ENCODE data around the gene GREM2.

GREM2 gene

DNA sequence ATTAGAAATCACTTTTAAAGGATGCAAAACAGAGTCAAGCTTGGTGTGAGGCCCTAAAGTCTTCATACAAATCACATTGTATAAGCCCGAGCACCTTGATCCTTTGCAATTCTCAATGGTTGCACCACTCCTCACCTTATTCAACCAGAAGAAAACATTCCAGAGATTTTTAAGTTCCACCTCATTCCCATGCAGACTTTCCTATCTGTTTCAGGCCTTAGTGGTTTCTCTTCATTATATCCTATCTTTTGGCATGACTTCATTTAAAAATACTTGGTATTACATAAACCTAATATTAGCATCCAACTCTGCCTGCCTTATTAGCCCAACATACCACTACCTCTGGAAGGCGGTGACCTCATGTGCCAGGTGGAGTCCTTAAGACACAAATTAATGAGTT, 9.3 kb upstream of the GREM2 start:
- DNase-seq (ENCODE audit: low read depth, low spot score): no peak
- ChIA-PET POLR2A (no interaction called here), CTCF (no interaction called here)
- no peak overlapping the region for H3K4me3 ChIP-seq (ENCODE audit: low read depth, low read length)
- TF ChIP-seq, protein P1, sequence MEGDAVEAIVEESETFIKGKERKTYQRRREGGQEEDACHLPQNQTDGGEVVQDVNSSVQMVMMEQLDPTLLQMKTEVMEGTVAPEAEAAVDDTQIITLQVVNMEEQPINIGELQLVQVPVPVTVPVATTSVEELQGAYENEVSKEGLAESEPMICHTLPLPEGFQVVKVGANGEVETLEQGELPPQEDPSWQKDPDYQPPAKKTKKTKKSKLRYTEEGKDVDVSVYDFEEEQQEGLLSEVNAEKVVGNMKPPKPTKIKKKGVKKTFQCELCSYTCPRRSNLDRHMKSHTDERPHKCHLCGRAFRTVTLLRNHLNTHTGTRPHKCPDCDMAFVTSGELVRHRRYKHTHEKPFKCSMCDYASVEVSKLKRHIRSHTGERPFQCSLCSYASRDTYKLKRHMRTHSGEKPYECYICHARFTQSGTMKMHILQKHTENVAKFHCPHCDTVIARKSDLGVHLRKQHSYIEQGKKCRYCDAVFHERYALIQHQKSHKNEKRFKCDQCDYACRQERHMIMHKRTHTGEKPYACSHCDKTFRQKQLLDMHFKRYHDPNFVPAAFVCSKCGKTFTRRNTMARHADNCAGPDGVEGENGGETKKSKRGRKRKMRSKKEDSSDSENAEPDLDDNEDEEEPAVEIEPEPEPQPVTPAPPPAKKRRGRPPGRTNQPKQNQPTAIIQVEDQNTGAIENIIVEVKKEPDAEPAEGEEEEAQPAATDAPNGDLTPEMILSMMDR (IDR thresholded peaks at IDR 0.05; ENCODE audit: insufficient read depth, low read length, missing control alignments): no peak

DNA sequence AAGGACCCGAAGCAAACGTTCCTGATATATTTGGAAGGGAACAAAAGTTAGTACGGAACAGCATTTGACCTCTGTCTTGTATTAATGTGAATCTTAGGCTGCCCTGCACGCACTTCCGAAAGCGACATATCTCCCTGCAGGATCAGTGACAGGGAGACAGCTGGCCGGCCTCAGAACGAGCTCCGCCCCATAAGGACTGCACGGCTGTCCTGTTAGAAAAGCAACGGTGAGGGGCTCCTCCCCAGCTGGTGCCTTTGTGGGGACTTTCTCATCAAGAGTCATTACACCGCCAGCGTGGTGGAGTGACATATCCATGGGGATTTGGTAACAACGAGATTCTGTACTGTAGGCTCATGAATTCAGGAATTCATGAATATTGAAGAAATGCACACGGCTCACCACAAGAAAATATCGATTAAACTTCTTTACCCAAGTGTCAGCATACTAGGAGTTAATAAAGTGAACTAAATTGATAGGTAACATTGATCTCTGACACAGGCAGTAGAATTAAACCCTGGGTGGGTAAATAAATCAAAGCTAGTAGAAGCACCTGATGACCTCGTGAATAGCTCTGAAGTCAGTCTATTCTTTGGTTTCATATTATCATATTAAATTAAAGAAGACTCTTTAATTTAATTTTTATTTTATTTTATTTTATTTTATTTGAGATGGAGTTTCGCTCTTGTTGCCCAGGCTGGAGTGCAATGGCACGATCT, 8.1 kb upstream of the GREM2 start:
- ChIA-PET POLR2A (no interaction called here), CTCF (interaction anchor here (0.8 to 1.5 kb wide), 4 partner anchors 11 to 431 kb away, joined by 3 to 6 read pairs (median 4); no protein-coding TSS in a partner anchor)
- TF ChIP-seq, protein P1 (IDR thresholded peaks at IDR 0.05; ENCODE audit: insufficient read depth, low read length, missing control alignments): no peak
- DNase-seq (ENCODE audit: low read depth, low spot score): no peak
- no peak overlapping the region for H3K4me3 ChIP-seq (ENCODE audit: low read depth, low read length)

DNA sequence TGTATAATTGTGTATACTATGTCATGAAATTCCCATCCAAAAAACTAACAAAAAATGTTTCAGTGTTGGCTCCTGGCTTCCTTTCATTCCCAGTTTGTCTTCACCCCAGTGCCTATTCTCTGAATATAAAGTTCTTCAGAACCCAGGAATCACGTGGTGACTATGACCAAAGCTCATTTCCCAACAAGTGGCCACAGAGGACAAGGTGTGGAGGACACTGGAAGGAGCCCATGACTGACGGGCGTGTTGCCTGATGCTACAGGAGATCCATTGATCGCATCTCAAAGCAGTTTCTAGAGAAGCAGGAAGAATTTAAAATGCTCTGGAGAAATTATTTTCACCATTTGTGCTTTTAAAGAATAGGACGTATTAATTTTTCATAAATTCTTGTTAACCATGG, 7.4 kb upstream of the GREM2 start:
- ChIA-PET POLR2A (no interaction called here), CTCF (interaction anchor here (1.2 to 1.5 kb wide), 2 partner anchors 11 to 430 kb away, joined by 4 to 6 read pairs; no protein-coding TSS in a partner anchor)
- no peak overlapping the region for H3K4me3 ChIP-seq (ENCODE audit: low read depth, low read length)
- no peak for DNase-seq (ENCODE audit: low read depth, low spot score)
- TF ChIP-seq, protein P1 (IDR thresholded peaks at IDR 0.05; ENCODE audit: insufficient read depth, low read length, missing control alignments): no peak

DNA sequence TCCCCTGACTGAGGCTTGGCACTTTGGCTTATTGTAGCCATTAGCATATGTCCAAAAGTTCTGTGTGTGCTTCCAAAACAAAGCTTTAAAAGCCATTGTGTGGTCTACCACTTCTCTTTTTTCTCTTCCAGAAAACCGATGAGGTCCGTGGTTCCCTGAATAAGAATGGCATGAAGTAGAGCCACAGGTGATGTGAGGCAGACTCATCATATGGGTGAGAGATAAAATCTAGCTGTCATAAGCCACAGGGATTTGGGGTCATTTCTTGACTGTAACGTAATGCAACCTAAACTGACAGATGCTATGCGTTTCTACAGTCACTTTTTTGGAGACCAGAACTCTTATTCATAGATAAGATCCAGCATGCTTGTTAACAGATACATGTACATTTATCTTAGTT, 7.0 kb upstream of the GREM2 start:
- no peak overlapping the region for H3K4me3 ChIP-seq (ENCODE audit: low read depth, low read length)
- ChIA-PET POLR2A (no interaction called here), CTCF (interaction anchor here (1.2 to 1.5 kb wide), 2 partner anchors 10 to 430 kb away, joined by 4 to 6 read pairs; no protein-coding TSS in a partner anchor)
- TF ChIP-seq, protein P1 (IDR thresholded peaks at IDR 0.05; ENCODE audit: insufficient read depth, low read length, missing control alignments): no peak
- DNase-seq (ENCODE audit: low read depth, low spot score): no peak

DNA sequence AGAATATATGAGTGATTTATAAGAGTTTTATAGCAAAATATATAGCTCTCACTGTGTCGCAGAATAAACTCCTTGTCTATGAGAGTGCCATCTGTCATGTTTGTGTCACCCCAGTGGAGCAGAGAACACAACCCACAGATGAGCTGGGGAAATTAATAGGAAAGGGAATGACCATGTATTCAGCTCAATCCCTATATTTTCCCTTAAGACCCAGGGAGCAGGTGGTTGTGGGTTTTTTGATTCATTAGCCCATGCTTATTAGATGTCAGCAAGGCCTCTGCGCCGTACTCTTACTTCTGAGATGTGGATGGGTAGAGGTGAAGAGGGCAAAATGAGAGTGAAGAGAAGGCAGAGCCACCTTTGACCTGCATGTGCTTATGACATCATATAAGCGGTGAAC, 4.1 kb upstream of the GREM2 start:
- DNase-seq (ENCODE audit: low read depth, low spot score): no peak
- ChIA-PET POLR2A (no interaction called here), CTCF (interaction anchor here (1.3 to 1.7 kb wide), 4 partner anchors 10 to 427 kb away, joined by 3 to 8 read pairs (median 4); no protein-coding TSS in a partner anchor)
- H3K4me3 ChIP-seq (ENCODE audit: low read depth, low read length): no peak overlapping the region
- TF ChIP-seq, protein P1 (IDR thresholded peaks at IDR 0.05; ENCODE audit: insufficient read depth, low read length, missing control alignments): no peak

DNA sequence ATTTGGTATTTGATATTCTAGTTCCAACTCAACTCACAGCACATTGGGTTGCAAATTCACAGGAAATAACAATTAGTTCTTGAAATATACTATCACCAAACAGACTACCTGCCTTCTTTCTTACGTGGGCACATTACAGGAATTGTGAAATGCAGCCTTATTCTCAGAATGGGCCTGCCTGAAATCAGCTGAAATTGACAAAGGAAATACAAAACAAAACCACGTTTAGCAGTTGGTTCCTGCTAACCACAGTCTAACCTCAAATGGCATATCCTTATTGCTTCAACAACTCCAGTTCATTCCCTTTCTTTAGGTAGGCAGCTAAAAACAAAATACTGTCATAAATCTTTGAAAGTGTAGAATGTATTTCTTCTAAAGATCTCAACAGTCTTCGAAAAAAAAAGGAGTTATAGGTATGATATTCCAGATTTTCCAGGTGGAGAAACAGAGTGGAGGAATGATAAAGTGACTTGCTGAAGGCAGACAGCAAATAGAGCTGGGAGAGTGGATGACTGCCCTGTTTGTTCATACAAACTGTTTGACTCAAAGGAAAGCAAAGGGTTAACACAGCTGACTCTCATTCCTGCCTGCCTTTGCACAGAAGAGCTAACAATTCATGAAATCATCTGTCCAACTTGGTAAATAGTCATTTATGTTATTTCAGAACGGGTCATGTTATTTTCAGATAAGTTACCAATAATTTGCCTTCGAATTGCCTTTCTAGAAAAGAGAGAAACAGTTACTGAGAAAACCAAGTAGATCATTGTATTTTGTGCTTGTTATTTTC, 1.6 kb upstream of the GREM2 start:
- no peak for DNase-seq (ENCODE audit: low read depth, low spot score)
- ChIA-PET POLR2A (no interaction called here), CTCF (interaction anchor here (0.6 to 3.0 kb wide), 4 partner anchors 12 to 796 kb away, joined by 3 to 15 read pairs (median 5); no protein-coding TSS in a partner anchor)
- TF ChIP-seq, protein P1 (IDR thresholded peaks at IDR 0.05; ENCODE audit: insufficient read depth, low read length, missing control alignments): no peak
- H3K4me3 ChIP-seq (ENCODE audit: low read depth, low read length): no peak overlapping the region

Measured in AG04449 (cell line).